OCI-LY3 (cell line): Measurements from ENCODE around the gene TJP1.

Source experiments
- EZH2phosphoT487 ChIP-seq: fragments of 200-600 bp; shearing (Covaris generic); IDR thresholded peaks from 2 replicates; pipeline ENCODE4 v1.6.1; 2018; ENCODE audit warnings: antibody characterized with exemption, mixed run types, low read depth
- TF ChIP-seq, protein P1 (sequence below): fragments of 200-600, 300-600 bp; sonication (generic); IDR thresholded peaks from 2 replicates; pipeline ENCODE4 v1.5.1; 2014; ENCODE audit warnings: antibody characterized with exemption, low read length, low read depth

DNA sequence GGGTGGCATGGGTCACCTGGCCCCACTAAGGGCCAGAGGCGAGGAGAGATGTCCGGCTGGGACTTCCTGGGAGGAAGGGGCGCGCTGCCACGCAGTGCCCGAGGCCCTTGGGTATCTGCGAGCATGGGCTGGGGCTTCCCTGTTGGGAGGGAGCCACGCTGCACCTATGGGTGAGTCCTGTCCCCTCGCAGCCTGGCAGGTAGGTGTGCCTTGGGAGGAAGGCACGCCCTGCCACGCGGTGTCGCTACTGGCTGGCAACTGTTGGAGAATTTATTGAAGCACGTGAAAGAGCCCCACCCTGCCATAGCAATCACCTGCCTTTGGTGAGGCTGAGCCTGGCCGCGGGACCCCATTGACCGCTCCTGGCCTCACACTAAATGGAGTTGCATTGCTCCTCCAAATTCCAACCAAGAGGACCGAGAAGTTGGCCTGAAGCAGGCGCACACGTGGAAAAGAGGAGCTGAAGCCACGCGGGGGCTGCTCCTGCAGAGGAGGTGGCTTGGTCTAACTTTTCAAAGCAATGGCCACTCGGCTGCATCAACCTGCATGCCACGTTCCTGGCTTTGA lies 134.2 kb downstream of the TJP1 start:
- TF ChIP-seq, protein P1, sequence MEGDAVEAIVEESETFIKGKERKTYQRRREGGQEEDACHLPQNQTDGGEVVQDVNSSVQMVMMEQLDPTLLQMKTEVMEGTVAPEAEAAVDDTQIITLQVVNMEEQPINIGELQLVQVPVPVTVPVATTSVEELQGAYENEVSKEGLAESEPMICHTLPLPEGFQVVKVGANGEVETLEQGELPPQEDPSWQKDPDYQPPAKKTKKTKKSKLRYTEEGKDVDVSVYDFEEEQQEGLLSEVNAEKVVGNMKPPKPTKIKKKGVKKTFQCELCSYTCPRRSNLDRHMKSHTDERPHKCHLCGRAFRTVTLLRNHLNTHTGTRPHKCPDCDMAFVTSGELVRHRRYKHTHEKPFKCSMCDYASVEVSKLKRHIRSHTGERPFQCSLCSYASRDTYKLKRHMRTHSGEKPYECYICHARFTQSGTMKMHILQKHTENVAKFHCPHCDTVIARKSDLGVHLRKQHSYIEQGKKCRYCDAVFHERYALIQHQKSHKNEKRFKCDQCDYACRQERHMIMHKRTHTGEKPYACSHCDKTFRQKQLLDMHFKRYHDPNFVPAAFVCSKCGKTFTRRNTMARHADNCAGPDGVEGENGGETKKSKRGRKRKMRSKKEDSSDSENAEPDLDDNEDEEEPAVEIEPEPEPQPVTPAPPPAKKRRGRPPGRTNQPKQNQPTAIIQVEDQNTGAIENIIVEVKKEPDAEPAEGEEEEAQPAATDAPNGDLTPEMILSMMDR = no peak
- no peak for TF ChIP-seq EZH2phosphoT487
